HepG2 (cell line): ENCODE data around the gene HSPB6. TPM values are rescaled to one million over a fixed set of nuclear protein-coding genes. Genes with fewer than 3 reads are reported as not detected.
A peak's percentile ranks its signal among the peaks of the same experiment; 100 is the strongest.

Experiments used
- FOXC1 ChIP-seq: sonication (generic); formaldehyde crosslinking; IDR thresholded peaks from 2 replicates; pipeline ENCODE4 v1.8.0; 2022; ENCODE audit warnings: mild to moderate bottlenecking, missing genetic modification reagents, borderline replicate concordance
- GATA4 ChIP-seq: sonication (generic); IDR thresholded peaks from 2 replicates; pipeline ENCODE4 v1.6.1; 2016; ENCODE audit warnings: antibody characterized with exemption, low read depth, borderline replicate concordance
- NFE2 ChIP-seq: sonication (generic); formaldehyde crosslinking; IDR thresholded peaks from 2 replicates; pipeline ENCODE4 v1.4.0; 2020; ENCODE audit warnings: missing genetic modification reagents
- SNAPC2 ChIP-seq: sonication (generic); formaldehyde crosslinking; IDR thresholded peaks from 2 replicates; pipeline ENCODE4 v1.8.1; 2022; ENCODE audit warnings: mild to moderate bottlenecking, missing genetic modification reagents
- SOX13 ChIP-seq, 3 experiments: fragments of 450-650 bp in 1 of 3; sonication (generic) in 1 of 3; formaldehyde crosslinking in 1 of 3; IDR thresholded peaks in 2 of 3; conservative IDR thresholded peaks in 1 of 3; 2 replicates each; pipeline versions ENCODE4 v1.5.0 to v1.6.1; 2016 to 2020; ENCODE audit warnings: antibody characterized with exemption in 1 of 3, mild to moderate bottlenecking in 1 of 3, missing compliant biosample characterization in 1 of 3, missing genetic modification reagents in 1 of 3, moderate library complexity in 1 of 3
- SP2 ChIP-seq: sonication (generic); formaldehyde crosslinking; IDR thresholded peaks from 2 replicates; pipeline ENCODE4 v1.5.1; 2020; ENCODE audit warnings: mild to moderate bottlenecking, missing genetic modification reagents
- ZNF282 ChIP-seq: fragments of 450-650 bp; IDR thresholded peaks from 2 replicates; pipeline ENCODE4 v1.6.1; 2018; ENCODE audit not compliant: partially characterized antibody
- ZNF674 ChIP-seq: sonication (generic); formaldehyde crosslinking; IDR thresholded peaks from 2 replicates; pipeline ENCODE4 v1.5.0; 2020; ENCODE audit warnings: low read depth, mild to moderate bottlenecking, missing genetic modification reagents
- ZSCAN29 ChIP-seq: sonication (generic); formaldehyde crosslinking; conservative IDR thresholded peaks from 2 replicates; pipeline ENCODE4 v1.4.0; 2020; ENCODE audit warnings: mild to moderate bottlenecking, missing genetic modification reagents
- polyA plus RNA-seq, 8 experiments: library from polyadenylated mRNA; depleted of rRNA in 3 of 8; stranded (reverse) in 7 of 8; unstranded in 1 of 8; fragments of >200 nt; fragmentation: Illumina TruSeq in 4 of 8; extraction: Trizol in 4 of 8; gene quantifications; 2 replicates each; pipeline versions ENCODE4 v1.2.1 to v1.2.3, GENCODE V29; 2011 to 2016; ENCODE audit warnings: low read depth in 4 of 8, missing spikeins in 1 of 8, mixed read lengths in 1 of 8; ENCODE audit not compliant: insufficient read depth in 1 of 8
- total RNA-seq, 5 experiments: library from RNA; depleted of rRNA; stranded (reverse); fragments of >200 nt; fragmentation: Illumina TruSeq; extraction: Trizol; gene quantifications; 2 replicates each; pipeline ENCODE4 v1.2.3, GENCODE V29; 2016; ENCODE audit warnings: low read depth in 1 of 5
- TF ChIP-seq, protein P1 (sequence below): IDR thresholded peaks from 2 replicates; pipeline ENCODE4 v1.6.1; 2016; ENCODE audit warnings: low read depth, borderline replicate concordance
- TF ChIP-seq, protein P2 (sequence below): IDR thresholded peaks from 2 replicates; pipeline ENCODE4 v1.6.1; 2016; ENCODE audit warnings: low read depth
- TF ChIP-seq, protein P3 (sequence below): sonication (generic); formaldehyde crosslinking; IDR thresholded peaks from 2 replicates; pipeline ENCODE4 v1.5.0; 2020; ENCODE audit warnings: mild to moderate bottlenecking, missing genetic modification reagents
- TF ChIP-seq, protein P4 (sequence below): fragments of 450-650 bp; IDR thresholded peaks from 2 replicates; pipeline ENCODE4 v1.6.1; 2016
- TF ChIP-seq, protein P5 (sequence below): sonication (generic); IDR thresholded peaks from 2 replicates; pipeline ENCODE4 v1.6.1; 2016; ENCODE audit warnings: low read depth, borderline replicate concordance
- TF ChIP-seq, protein P6 (sequence below): sonication (generic); formaldehyde crosslinking; IDR thresholded peaks from 2 replicates; pipeline ENCODE4 v1.5.0; 2020; ENCODE audit warnings: mild to moderate bottlenecking, missing genetic modification reagents, borderline replicate concordance

The HSPB6 gene
- total and polyA plus RNA-seq, 2 of the 13 experiments (the other 11 are each of a cell fraction or from before 2014, with no cell fraction given) = 0.18 TPM; not detected in 1

DNA sequence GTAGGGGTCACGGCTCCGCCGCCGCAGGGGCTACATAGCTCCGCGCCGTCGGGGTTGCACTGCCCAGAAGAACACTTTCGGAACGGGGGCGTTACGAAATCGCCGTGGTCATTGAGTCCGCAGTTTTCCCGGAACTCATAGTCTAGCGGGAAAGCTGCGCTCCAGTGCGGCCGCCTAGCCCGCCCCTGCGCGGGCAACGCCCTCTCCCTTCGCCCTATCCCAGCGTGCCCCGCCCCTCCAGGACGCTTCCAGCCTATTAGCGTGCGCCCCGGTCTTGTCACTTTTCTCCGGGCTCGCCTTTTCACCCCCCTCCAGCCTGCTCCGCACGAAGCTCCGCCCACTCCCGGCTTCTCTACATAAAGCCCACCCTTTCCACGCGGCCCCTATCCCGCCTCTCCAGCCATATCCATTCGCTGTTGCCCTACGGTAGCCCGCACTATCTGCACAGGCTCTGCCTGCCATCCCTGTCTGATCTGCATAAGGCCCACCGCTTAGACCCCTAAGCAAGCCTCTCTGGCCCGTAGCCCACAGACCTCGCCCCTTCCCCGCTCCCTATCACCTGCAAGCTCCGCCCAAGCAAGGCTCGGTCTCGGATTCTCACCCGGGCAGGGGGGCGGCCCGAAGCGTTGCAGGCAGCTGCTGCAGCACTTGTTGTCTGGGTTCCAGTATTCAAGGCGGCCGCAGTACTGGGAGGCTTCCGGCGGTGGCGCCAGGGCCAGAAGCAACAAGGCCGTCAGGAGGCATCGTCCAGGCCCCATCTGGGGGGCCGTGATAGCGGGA, 16.2 kb downstream of the HSPB6 start (continued):
- TF ChIP-seq, protein P1, sequence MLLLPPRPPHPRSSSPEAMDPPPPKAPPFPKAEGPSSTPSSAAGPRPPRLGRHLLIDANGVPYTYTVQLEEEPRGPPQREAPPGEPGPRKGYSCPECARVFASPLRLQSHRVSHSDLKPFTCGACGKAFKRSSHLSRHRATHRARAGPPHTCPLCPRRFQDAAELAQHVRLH = no peak; the same call in 1 of the 2 replicates
- peak; percentile 89 for TF ChIP-seq SP2 (CRISPR knock-in tag)
- TF ChIP-seq, protein P2, sequence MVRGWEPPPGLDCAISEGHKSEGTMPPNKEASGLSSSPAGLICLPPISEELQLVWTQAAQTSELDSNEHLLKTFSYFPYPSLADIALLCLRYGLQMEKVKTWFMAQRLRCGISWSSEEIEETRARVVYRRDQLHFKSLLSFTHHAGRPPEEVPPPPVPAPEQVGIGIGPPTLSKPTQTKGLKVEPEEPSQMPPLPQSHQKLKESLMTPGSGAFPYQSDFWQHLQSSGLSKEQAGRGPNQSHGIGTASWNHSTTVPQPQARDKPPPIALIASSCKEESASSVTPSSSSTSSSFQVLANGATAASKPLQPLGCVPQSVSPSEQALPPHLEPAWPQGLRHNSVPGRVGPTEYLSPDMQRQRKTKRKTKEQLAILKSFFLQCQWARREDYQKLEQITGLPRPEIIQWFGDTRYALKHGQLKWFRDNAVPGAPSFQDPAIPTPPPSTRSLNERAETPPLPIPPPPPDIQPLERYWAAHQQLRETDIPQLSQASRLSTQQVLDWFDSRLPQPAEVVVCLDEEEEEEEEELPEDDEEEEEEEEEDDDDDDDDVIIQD (CRISPR knock-in tag) = 0 out of 2 replicates have a peak, but pooled peaks have one; percentile 15
- TF ChIP-seq, protein P3, sequence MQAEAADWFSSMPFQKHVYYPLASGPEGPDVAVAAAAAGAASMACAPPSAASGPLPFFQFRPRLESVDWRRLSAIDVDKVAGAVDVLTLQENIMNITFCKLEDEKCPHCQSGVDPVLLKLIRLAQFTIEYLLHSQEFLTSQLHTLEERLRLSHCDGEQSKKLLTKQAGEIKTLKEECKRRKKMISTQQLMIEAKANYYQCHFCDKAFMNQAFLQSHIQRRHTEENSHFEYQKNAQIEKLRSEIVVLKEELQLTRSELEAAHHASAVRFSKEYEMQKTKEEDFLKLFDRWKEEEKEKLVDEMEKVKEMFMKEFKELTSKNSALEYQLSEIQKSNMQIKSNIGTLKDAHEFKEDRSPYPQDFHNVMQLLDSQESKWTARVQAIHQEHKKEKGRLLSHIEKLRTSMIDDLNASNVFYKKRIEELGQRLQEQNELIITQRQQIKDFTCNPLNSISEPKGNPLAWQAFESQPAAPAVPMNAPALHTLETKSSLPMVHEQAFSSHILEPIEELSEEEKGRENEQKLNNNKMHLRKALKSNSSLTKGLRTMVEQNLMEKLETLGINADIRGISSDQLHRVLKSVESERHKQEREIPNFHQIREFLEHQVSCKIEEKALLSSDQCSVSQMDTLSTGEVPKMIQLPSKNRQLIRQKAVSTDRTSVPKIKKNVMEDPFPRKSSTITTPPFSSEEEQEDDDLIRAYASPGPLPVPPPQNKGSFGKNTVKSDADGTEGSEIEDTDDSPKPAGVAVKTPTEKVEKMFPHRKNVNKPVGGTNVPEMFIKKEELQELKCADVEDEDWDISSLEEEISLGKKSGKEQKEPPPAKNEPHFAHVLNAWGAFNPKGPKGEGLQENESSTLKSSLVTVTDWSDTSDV = 0 out of 2 replicates have a peak, but pooled peaks have one; percentile 16
- TF ChIP-seq SNAPC2 (CRISPR knock-in tag) = peak; percentile 55; the same call in 1 of the 2 replicates
- TF ChIP-seq, protein P4, sequence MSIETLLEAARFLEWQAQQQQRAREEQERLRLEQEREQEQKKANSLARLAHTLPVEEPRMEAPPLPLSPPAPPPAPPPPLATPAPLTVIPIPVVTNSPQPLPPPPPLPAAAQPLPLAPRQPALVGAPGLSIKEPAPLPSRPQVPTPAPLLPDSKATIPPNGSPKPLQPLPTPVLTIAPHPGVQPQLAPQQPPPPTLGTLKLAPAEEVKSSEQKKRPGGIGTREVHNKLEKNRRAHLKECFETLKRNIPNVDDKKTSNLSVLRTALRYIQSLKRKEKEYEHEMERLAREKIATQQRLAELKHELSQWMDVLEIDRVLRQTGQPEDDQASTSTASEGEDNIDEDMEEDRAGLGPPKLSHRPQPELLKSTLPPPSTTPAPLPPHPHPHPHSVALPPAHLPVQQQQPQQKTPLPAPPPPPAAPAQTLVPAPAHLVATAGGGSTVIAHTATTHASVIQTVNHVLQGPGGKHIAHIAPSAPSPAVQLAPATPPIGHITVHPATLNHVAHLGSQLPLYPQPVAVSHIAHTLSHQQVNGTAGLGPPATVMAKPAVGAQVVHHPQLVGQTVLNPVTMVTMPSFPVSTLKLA = peak; percentile 57
- TF ChIP-seq, protein P5, sequence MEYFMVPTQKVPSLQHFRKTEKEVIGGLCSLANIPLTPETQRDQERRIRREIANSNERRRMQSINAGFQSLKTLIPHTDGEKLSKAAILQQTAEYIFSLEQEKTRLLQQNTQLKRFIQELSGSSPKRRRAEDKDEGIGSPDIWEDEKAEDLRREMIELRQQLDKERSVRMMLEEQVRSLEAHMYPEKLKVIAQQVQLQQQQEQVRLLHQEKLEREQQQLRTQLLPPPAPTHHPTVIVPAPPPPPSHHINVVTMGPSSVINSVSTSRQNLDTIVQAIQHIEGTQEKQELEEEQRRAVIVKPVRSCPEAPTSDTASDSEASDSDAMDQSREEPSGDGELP = peak; percentile 68; the same call in 1 of the 2 replicates
- no peak for TF ChIP-seq NFE2 (CRISPR knock-in tag)
- peak; percentile 50; the same call in 1 of the 2 replicates for TF ChIP-seq ZSCAN29 (CRISPR knock-in tag)
- TF ChIP-seq SOX13 (IDR thresholded peaks at IDR 0.05) = no peak
- peak in 1 of 2 experiments; percentile 29; a peak in 1 of 4 replicates for TF ChIP-seq SOX13 (CRISPR knock-in tag; conservative IDR thresholded peaks at IDR 0.05 in 1 of 2, IDR thresholded peaks at IDR 0.05 in 1 of 2)
- TF ChIP-seq GATA4 = peak; percentile 41; the same call in 1 of the 2 replicates
- TF ChIP-seq ZNF282 = no peak
- TF ChIP-seq, protein P6, sequence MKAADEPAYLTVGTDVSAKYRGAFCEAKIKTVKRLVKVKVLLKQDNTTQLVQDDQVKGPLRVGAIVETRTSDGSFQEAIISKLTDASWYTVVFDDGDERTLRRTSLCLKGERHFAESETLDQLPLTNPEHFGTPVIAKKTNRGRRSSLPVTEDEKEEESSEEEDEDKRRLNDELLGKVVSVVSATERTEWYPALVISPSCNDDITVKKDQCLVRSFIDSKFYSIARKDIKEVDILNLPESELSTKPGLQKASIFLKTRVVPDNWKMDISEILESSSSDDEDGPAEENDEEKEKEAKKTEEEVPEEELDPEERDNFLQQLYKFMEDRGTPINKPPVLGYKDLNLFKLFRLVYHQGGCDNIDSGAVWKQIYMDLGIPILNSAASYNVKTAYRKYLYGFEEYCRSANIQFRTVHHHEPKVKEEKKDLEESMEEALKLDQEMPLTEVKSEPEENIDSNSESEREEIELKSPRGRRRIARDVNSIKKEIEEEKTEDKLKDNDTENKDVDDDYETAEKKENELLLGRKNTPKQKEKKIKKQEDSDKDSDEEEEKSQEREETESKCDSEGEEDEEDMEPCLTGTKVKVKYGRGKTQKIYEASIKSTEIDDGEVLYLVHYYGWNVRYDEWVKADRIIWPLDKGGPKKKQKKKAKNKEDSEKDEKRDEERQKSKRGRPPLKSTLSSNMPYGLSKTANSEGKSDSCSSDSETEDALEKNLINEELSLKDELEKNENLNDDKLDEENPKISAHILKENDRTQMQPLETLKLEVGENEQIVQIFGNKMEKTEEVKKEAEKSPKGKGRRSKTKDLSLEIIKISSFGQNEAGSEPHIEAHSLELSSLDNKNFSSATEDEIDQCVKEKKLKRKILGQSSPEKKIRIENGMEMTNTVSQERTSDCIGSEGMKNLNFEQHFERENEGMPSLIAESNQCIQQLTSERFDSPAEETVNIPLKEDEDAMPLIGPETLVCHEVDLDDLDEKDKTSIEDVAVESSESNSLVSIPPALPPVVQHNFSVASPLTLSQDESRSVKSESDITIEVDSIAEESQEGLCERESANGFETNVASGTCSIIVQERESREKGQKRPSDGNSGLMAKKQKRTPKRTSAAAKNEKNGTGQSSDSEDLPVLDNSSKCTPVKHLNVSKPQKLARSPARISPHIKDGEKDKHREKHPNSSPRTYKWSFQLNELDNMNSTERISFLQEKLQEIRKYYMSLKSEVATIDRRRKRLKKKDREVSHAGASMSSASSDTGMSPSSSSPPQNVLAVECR (CRISPR knock-in tag) = peak; percentile 94
- no peak for TF ChIP-seq ZNF674
- TF ChIP-seq FOXC1 (CRISPR knock-in tag) = peak; percentile 84; the same call in 1 of the 2 replicates
